ENCODE data around the gene SMARCC1.

The SMARCC1 gene

GRCh38 chr3:47612879-47613278, 168.8 kb downstream of the SMARCC1 start:
- H3K27me3 ChIP-seq (ENCODE audit: low read length), result no peaks in the 10 kb centered on the region
- H3F3A ChIP-seq (ENCODE audit: insufficient read depth), result peaks cover 10% of the 10 kb centered on the region; the same call in 1 of the 2 replicates
- no peak overlapping the region for H2AFZ ChIP-seq (ENCODE audit: low read depth, low read length, severe bottlenecking)
- H3K4me3 ChIP-seq (ENCODE audit: insufficient read depth, low read length, poor library complexity, severe bottlenecking), result no peak overlapping the region
- no peak overlapping the region for H3K4me2 ChIP-seq (ENCODE audit: low read depth, low read length, poor library complexity, severe bottlenecking)
- H3K9me2 ChIP-seq (replicated peaks; ENCODE audit: insufficient read depth, low read length), result no peaks in the 10 kb centered on the region
- H3K36me3 ChIP-seq (ENCODE audit: low read length), result peaks cover 40% of the 10 kb centered on the region
- no peaks in the 10 kb centered on the region for H3K9me3 ChIP-seq (ENCODE audit: insufficient read depth, low read length)
- TF ChIP-seq EZH2phosphoT487 (conservative IDR thresholded peaks at IDR 0.05; ENCODE audit: low read length) (no peak), CTCF (IDR thresholded peaks at IDR 0.05; ENCODE audit: insufficient read depth, low read length, poor library complexity, severe bottlenecking) (no peak)
- no peaks in the 10 kb centered on the region for H4K20me1 ChIP-seq (ENCODE audit: low read depth, low read length)
- no peak overlapping the region for H3K27ac ChIP-seq (ENCODE audit: low read depth, low read length)
- no peak overlapping the region for H3K9ac ChIP-seq (ENCODE audit: low read length)
- no peaks in the 10 kb centered on the region for H3K79me2 ChIP-seq (ENCODE audit: insufficient read depth, low read length)

GRCh38 chr3:47612178-47612577, 169.5 kb downstream of the SMARCC1 start:
- Histone ChIP-seq H2AFZ (ENCODE audit: low read depth, low read length, severe bottlenecking) (no peak overlapping the region), H3K9me2 (replicated peaks; ENCODE audit: insufficient read depth, low read length) (no peaks in the 10 kb centered on the region), H4K20me1 (ENCODE audit: low read depth, low read length) (no peaks in the 10 kb centered on the region), H3K79me2 (ENCODE audit: insufficient read depth, low read length) (no peaks in the 10 kb centered on the region), H3K4me2 (ENCODE audit: low read depth, low read length, poor library complexity, severe bottlenecking) (no peak overlapping the region), H3K9ac (ENCODE audit: low read length) (no peak overlapping the region), H3K27me3 (ENCODE audit: low read length) (no peaks in the 10 kb centered on the region), H3K4me3 (ENCODE audit: insufficient read depth, low read length, poor library complexity, severe bottlenecking) (no peak overlapping the region), H3K9me3 (ENCODE audit: insufficient read depth, low read length) (no peaks in the 10 kb centered on the region), H3F3A (ENCODE audit: insufficient read depth) (peaks cover 10% of the 10 kb centered on the region; the same call in 1 of the 2 replicates), H3K36me3 (ENCODE audit: low read length) (peaks cover 38% of the 10 kb centered on the region), H3K27ac (ENCODE audit: low read depth, low read length) (no peak overlapping the region)
- TF ChIP-seq CTCF (IDR thresholded peaks at IDR 0.05; ENCODE audit: insufficient read depth, low read length, poor library complexity, severe bottlenecking), result no peak
- TF ChIP-seq EZH2phosphoT487 (conservative IDR thresholded peaks at IDR 0.05; ENCODE audit: low read length), result no peak

GRCh38 chr3:47611576-47611975, 170.1 kb downstream of the SMARCC1 start:
- TF ChIP-seq CTCF (IDR thresholded peaks at IDR 0.05; ENCODE audit: insufficient read depth, low read length, poor library complexity, severe bottlenecking) (no peak), EZH2phosphoT487 (conservative IDR thresholded peaks at IDR 0.05; ENCODE audit: low read length) (no peak)
- H3K9me3 ChIP-seq (ENCODE audit: insufficient read depth, low read length), result no peaks in the 10 kb centered on the region
- no peaks in the 10 kb centered on the region for H3K9me2 ChIP-seq (replicated peaks; ENCODE audit: insufficient read depth, low read length)
- H3K4me2 ChIP-seq (ENCODE audit: low read depth, low read length, poor library complexity, severe bottlenecking), result no peak overlapping the region
- no peak overlapping the region for H3K9ac ChIP-seq (ENCODE audit: low read length)
- peaks cover 10% of the 10 kb centered on the region; the same call in 1 of the 2 replicates for H3F3A ChIP-seq (ENCODE audit: insufficient read depth)
- no peaks in the 10 kb centered on the region for H4K20me1 ChIP-seq (ENCODE audit: low read depth, low read length)
- H3K27ac ChIP-seq (ENCODE audit: low read depth, low read length), result no peak overlapping the region
- H3K4me3 ChIP-seq (ENCODE audit: insufficient read depth, low read length, poor library complexity, severe bottlenecking), result no peak overlapping the region
- H3K36me3 ChIP-seq (ENCODE audit: low read length), result peaks cover 39% of the 10 kb centered on the region
- no peaks in the 10 kb centered on the region for H3K79me2 ChIP-seq (ENCODE audit: insufficient read depth, low read length)
- no peak overlapping the region for H2AFZ ChIP-seq (ENCODE audit: low read depth, low read length, severe bottlenecking)
- no peaks in the 10 kb centered on the region for H3K27me3 ChIP-seq (ENCODE audit: low read length)
